Embryonic facial prominence (tissue), 1 donor: ENCODE data around the gene ADCY4.

Source experiments
- DNase-seq: peaks from one replicate; pipeline ENCODE4 v3.0.0-alpha.2; 2016; ENCODE audit errors: extremely low spot score

Gene ADCY4

GRCh38 chr14:24315807-24316596 lies 18.9 kb downstream of the ADCY4 start:
- no peak for DNase-seq

DNA sequence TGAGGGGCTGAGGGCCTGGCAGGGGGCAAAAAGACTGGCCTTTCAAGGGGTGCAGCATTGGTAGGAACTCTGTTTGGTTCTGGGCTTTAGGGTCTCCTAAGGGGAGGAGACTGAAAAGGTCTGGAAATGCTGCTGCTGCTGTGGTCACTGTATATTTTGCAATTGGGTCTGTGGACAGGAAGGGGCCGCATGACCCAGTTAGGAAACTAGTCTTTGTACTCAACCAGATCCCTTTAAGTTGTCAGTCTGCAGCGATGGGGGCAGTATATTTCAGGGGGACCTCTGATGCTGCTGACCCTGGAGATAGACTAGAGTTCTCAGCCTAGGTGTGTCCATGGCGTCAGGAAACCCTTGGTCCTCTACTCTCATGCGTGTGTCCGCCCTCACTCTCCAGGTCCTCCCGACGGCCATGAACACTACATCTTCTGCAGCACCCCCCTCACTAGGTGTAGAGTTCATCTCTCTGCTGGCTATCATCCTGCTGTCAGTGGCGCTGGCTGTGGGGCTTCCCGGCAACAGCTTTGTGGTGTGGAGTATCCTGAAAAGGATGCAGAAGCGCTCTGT lies 19.5 kb downstream of the ADCY4 start:
- no peak for DNase-seq

DNA sequence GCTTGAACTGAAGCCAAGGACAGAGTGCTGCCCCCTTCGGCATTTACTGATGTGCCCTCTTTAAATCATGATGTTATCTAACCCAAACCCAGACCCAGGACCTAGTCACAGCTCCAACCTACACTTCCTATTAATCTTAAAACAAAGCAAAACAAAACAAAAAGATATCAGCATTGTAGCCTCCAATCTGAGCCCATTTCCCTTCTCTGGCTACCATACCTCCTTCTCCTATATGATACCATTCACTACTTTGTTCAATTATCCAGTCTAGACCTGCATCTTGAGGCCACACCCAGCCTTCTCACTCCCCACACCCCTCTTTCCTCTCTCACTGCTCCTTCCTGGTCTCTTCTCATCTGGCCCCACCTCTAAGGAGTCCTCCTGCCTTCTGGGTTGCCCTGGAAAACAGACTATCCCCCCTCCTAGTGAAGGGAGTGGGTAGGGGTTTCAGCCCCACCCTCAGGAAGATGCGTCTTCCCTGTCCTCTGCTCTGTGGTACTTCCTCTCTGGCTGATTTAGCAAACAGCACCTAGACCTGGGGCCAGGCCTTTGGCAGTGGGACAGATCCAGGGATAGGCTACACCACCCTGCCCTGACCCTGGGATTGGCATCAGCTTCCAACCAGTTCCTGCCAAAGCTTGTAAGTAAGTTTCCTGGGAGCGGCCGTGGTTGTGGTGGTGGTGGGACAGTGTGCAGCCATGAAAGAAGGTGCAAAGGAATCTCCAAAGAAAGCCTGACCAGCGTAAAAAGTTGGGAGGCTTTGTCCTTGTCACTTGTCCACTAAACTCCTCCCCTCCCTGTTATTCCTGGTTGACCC lies 20.3 kb downstream of the ADCY4 start:
- no peak for DNase-seq

- DNase-seq, result no peak
These were observed 21.0 kb downstream of the ADCY4 start for GRCh38 chr14:24313913-24314312.

DNA sequence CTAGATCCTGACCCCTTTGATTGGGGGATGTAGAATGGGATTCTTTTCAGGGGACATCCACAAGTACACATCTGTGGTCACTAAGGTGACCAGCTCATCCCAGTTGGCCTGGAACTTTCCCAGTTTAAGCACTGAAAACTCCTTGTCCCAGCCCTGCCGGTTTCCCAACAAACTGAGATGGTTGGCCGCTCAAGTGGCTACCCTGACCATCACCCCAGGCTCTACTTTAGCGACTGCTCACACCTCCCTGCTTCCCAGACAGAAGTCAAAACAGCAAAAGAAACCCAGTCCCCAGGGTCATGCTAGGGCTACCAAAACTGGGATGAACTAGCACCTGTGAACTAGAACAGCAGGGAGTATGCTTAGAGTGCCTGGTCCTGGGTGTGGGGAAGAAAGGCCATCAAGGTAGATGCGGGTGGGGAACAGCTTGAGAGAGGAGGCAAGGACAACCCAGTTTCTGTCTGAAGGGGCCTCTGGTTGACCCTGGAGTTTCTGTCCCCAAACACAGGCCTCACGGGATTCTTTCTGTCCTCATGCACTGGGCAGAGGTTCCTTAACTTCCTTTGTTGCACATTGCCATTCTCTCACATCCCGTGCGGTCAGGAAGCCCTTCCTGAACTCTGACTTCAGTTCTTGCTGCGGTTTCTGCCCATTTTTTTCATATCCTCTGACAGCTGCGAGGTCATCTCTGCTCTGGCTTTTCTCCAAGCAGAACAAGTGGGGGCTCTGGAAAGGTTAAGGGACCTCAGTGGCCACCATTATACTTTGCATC lies 21.9 kb downstream of the ADCY4 start:
- no peak for DNase-seq

GRCh38 chr14:24311837-24312615 lies 22.8 kb downstream of the ADCY4 start:
- DNase-seq, result no peak

- DNase-seq, result peak; percentile 46
These were observed 23.9 kb downstream of the ADCY4 start, which contains the start of gene LTB4R for GRCh38 chr14:24310646-24311604. Gene LTB4R (plus strand): TSS chr14:24311502. CDS start chr14:24315652, 4,150 bp downstream.

DNA sequence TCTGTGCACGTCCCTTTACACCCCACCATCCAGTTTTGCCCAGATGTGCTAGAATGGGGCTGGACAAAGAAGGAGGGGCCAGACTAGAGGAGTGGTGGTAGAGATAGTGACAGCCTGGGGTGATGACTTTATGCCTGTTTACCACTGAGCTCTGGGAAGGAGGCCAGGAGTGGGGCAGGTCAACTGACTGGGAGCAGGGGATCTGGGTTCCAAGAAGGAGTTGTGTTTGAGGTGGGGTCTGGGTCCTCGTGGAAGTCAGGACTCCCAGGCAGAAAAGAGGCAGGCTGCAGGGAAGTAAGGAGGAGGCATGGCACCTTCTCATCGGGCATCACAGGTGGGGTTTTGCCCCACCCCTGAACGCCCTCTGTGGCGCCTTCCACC lies 24.6 kb downstream of the ADCY4 start:
- no peak for DNase-seq

DNA sequence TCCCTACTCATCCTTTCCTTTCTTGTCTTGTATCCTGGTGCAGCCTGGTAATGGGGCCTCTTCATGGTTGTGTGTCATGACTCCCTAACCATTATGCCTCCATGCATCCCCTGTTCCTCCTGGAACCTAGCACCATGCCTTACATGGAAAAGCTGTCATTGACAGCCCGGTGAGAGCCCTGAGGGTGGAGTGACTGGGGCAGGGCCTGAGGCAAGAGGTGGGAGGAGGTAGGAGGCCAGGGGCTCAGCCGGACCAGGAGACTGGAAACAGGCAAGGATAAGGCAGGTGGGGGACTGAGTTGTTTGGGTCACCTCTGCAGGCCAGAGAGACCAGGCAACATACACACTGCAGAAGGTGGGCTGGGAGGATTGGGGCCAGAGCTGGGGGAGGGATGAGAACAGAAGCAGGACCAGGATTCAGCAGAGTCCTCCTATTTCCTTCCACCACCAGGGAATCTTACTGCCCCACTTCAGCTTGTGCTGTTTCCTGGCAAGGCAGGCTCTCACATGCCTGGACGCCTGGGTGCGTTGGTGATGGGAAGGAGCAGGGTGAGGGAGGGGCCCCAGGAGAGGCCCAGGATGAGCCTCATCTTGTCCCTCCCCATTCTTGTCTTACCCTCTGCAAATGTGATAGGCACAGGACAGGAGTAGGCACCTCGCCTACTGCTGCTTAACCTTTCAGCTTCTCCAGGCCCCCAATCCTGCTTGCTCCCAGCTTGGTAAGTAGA lies 25.2 kb downstream of the ADCY4 start, which contains the start of gene LTB4R2:
TSS of gene LTB4R2 (plus strand) at position 603 of the 727 bp plus-strand sequence. CDS start 525 bp downstream, outside the sequence.
- no peak for DNase-seq

DNA sequence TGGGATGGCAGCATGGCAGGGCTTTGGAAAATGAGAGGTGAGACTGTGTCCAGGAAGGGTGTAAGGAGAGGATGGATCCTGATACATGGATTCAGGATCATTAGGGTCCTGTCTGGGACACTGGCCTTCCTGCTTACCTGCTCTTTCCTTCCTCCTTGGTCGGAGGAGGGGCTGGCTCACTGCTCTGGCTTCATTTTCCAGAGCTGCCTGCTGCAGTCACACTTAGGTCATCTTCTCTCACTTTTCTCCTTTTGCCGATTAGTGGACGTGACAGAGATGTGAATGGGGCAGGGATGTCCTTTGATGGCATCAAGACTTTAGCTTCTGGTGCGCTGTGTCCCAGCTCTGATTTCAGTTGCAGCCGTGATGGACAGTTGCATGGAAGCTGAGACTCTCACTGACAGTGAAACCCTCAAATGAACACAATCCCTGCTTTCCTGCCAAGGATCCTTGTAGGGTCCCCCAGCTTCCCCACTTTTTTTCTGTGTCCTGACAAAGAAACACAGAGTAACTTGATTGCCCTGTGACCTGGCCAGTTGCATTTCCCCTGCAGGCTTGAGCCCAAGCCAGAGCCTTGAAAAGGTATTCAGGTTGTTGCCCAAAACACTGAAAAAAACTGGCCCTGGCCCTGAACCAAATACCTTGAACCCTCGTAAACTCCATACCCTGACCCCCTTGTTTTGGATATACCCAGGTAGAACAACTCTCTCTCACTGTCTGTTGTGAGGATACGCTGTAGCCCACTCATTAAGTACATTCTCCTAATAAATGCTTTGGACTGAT lies 26.3 kb downstream of the ADCY4 start:
- DNase-seq, result no peak

DNA sequence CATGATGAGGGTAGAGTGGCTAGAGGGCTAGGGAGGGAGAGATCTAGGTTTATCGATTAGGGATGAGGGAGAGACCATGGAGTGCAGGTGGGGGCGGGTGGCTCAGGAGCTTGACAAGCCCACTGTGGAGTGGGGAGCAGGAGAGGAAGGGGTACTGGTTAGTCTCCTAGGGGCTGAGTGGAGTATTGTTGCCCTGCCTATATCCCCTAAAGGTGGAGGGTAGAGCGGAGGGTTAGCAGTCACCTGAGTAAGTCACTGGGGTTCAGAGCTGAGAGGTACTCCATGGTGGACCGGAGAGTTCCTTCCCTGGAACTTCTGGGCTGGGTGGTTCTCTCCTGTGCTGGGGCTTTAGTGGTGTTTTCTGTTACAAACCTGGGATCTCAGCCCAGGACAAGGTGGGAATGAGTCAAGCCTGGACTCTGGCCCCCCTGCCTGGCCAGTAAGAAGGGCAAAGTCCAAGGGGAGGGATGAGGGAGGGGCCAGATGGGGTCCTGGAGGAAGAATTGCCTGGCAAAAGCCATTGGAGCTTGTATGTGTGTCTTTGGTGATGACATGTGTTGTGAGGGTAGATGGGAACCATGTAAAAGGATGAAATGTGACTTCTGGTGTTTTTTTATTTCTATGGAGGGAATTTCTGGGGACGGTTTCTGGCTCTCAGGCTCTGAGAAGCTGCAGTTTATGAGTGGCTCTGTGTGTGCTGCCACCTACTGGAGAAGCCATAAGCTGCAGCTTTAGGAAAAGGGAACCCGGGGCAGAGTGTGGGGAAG lies 27.1 kb downstream of the ADCY4 start, which contains the start of gene CIDEB:
TSS of gene CIDEB (minus strand) at position 403 of the 767 bp plus-strand sequence. CDS start at position 284, 119 bp downstream.
- DNase-seq, result no peak

DNA sequence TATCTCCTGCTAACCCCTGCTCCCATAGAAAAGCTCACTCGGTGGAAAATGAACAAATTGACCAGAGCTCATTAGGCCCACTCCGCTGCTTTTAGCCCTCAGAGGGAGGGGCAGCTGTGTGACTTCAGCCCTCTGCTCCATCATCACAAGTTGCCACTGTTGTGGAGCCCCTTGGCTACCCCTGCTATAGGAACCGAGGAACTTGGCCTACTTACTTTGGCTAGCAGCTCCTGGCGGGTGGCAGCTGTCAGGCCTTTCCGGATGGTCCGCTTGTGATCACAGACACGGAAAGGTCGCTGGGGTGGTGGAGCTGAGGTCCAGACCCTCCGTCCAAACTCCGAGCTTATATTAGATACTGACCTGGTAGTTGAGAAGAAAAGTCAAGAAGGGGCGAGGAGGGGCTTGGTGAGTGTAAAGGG lies 27.7 kb downstream of the ADCY4 start:
- DNase-seq, result no peak

GRCh38 chr14:24304019-24304387 lies 30.9 kb downstream of the ADCY4 start:
- DNase-seq, result no peak

GRCh38 chr14:24300326-24300980 lies 34.4 kb downstream of the ADCY4 start:
- no peak for DNase-seq

DNA sequence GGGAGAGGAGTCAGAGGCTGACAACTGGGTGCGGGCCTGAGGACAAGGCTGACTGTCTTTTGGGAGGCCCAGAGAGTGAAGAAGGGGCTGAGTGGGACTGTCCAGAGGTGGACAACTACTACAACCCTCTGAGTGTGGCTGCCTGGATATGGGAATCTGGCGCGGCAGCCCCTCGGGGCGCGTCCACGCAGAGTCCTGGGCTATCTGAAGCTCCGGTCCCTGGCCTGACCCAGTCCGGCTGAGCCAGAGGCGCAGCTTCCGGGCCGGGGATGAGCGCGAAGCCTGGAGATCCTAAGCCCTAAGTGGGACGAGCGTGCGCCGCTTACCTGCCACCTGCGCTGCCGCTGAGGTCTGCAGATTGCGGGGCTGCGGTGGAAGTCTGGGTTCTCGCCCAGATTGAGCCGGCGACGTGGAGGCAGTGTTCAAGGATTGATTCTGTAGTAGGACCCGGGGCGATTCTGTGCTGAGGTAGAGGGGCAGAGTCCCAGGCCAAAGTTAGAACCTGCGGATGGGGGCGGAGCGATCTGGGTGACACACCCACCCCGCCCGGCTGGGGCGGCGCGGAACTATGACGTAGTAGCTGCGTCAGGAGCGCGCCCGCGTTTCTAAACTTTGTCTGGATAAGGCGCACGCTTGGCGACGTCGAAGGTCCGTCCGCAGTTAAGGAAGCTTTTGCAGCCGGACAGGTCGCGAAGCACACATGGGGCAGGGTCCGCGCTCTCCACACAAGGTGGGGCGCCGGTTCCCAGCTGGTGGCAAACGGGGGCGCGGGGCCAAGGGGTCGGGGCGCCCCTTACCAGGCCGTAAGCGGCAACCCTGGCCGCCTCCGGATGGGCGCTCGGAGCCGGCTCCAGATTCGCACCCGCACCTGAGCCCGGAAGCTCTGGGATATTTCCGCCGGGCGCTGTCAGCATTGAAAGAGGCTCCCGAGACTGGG lies 35.3 kb downstream of the ADCY4 start, which contains the start of the genes DHRS1 and NOP9:
TSS of gene DHRS1 (minus strand) at position 526 of the 937 bp plus-strand sequence. CDS start 674 bp downstream, outside the sequence.
TSS of gene NOP9 (plus strand) at position 596 of the 937 bp plus-strand sequence. CDS start at position 701, 105 bp downstream.
- DNase-seq, result peak; percentile 82
